HUES48 (cell line): ENCODE data around the gene SMCR8.

ENCODE experiments used
- H3K27ac ChIP-seq: one replicate; pipeline ENCODE4 v1.7.0; 2013; ENCODE audit warnings: low read depth, low read length, inconsistent platforms
- H3K27me3 ChIP-seq: 2 replicates; pipeline ENCODE4 v1.6.1; 2013; ENCODE audit warnings: mild to moderate bottlenecking, low read length; ENCODE audit not compliant: control insufficient read depth, insufficient read depth
- H3K36me3 ChIP-seq: 2 replicates; pipeline ENCODE4 v1.6.1; 2013; ENCODE audit warnings: low read length; ENCODE audit not compliant: control insufficient read depth, insufficient read depth
- H3K4me1 ChIP-seq: 2 replicates; pipeline ENCODE4 v1.6.1; 2013; ENCODE audit warnings: mild to moderate bottlenecking, low read length; ENCODE audit not compliant: control insufficient read depth, insufficient read depth
- H3K4me3 ChIP-seq: 2 replicates; pipeline ENCODE4 v1.5.1; 2013; ENCODE audit warnings: mild to moderate bottlenecking, low read depth, low read length
- H3K9ac ChIP-seq: 2 replicates; pipeline ENCODE4 v1.6.1; 2013; ENCODE audit warnings: mild to moderate bottlenecking, low read depth, low read length, moderate library complexity
- H3K9me3 ChIP-seq: 2 replicates; pipeline ENCODE4 v1.6.1; 2013; ENCODE audit warnings: low read length; ENCODE audit not compliant: control insufficient read depth, insufficient read depth

SMCR8 gene

GRCh38 chr17:18319604-18320256, 4.6 kb downstream of the SMCR8 start:
- H3K4me3 ChIP-seq, result no peak overlapping the region
- H3K36me3 ChIP-seq, result peaks cover 45% of the 10 kb centered on the region
- no peaks in the 10 kb centered on the region for H3K9me3 ChIP-seq
- H3K27me3 ChIP-seq, result no peaks in the 10 kb centered on the region
- peaks cover 7% of the 10 kb centered on the region for H3K4me1 ChIP-seq
- no peak overlapping the region for H3K27ac ChIP-seq
- H3K9ac ChIP-seq, result no peak overlapping the region

GRCh38 chr17:18320301-18320700, 5.2 kb downstream of the SMCR8 start:
- Histone ChIP-seq H3K4me1 (peaks cover 7% of the 10 kb centered on the region), H3K27me3 (no peaks in the 10 kb centered on the region), H3K4me3 (no peak overlapping the region), H3K9me3 (no peaks in the 10 kb centered on the region), H3K27ac (no peak overlapping the region), H3K9ac (no peak overlapping the region), H3K36me3 (peaks cover 50% of the 10 kb centered on the region)

GRCh38 chr17:18321309-18321708, 6.2 kb downstream of the SMCR8 start:
- Histone ChIP-seq H3K4me1 (peaks cover 7% of the 10 kb centered on the region), H3K27ac (no peak overlapping the region), H3K4me3 (no peak overlapping the region), H3K36me3 (peaks cover 51% of the 10 kb centered on the region), H3K27me3 (no peaks in the 10 kb centered on the region), H3K9ac (no peak overlapping the region), H3K9me3 (no peaks in the 10 kb centered on the region)

- H3K27me3 ChIP-seq, result no peaks in the 10 kb centered on the region
- H3K27ac ChIP-seq, result no peak overlapping the region
- peaks cover 44% of the 10 kb centered on the region for H3K36me3 ChIP-seq
- no peak overlapping the region for H3K4me3 ChIP-seq
- peaks cover 7% of the 10 kb centered on the region for H3K4me1 ChIP-seq
- no peaks in the 10 kb centered on the region for H3K9me3 ChIP-seq
- H3K9ac ChIP-seq, result no peak overlapping the region
These were observed 7.4 kb downstream of the SMCR8 start for GRCh38 chr17:18322522-18322921.

GRCh38 chr17:18323007-18323406, 7.9 kb downstream of the SMCR8 start:
- Histone ChIP-seq H3K9me3 (no peaks in the 10 kb centered on the region), H3K4me1 (peaks cover 2% of the 10 kb centered on the region), H3K4me3 (no peak overlapping the region), H3K27ac (no peak overlapping the region), H3K36me3 (peaks cover 44% of the 10 kb centered on the region), H3K27me3 (no peaks in the 10 kb centered on the region), H3K9ac (no peak overlapping the region)

GRCh38 chr17:18323507-18324139, 8.5 kb downstream of the SMCR8 start:
- H3K36me3 ChIP-seq, result peaks cover 45% of the 10 kb centered on the region
- H3K4me3 ChIP-seq, result no peak overlapping the region
- H3K9ac ChIP-seq, result no peak overlapping the region

GRCh38 chr17:18324140-18325050, 9.3 kb downstream of the SMCR8 start:
- Histone ChIP-seq H3K4me1 (no peaks in the 10 kb centered on the region), H3K27me3 (no peaks in the 10 kb centered on the region), H3K36me3 (peaks cover 52% of the 10 kb centered on the region), H3K27ac (no peak overlapping the region), H3K4me3 (no peak overlapping the region), H3K9me3 (no peaks in the 10 kb centered on the region), H3K9ac (no peak overlapping the region)

More at GRCh38 chr17:18323507-18324139, 8.5 kb downstream of the SMCR8 start:
- no peaks in the 10 kb centered on the region for H3K9me3 ChIP-seq
- no peaks in the 10 kb centered on the region for H3K27me3 ChIP-seq
- no peaks in the 10 kb centered on the region for H3K4me1 ChIP-seq
- H3K27ac ChIP-seq, result no peak overlapping the region

- no peaks in the 10 kb centered on the region for H3K4me1 ChIP-seq
- no peak overlapping the region for H3K4me3 ChIP-seq
- H3K9me3 ChIP-seq, result no peaks in the 10 kb centered on the region
- H3K27me3 ChIP-seq, result no peaks in the 10 kb centered on the region
- H3K27ac ChIP-seq, result no peak overlapping the region
- H3K36me3 ChIP-seq, result peaks cover 59% of the 10 kb centered on the region
- no peak overlapping the region for H3K9ac ChIP-seq
These were observed 10.9 kb downstream of the SMCR8 start for GRCh38 chr17:18326039-18326438.

- H3K36me3 ChIP-seq, result peaks cover 59% of the 10 kb centered on the region
These were observed 11.5 kb downstream of the SMCR8 start for GRCh38 chr17:18326572-18326971.

GRCh38 chr17:18327093-18327492, 12.0 kb downstream of the SMCR8 start:
- Histone ChIP-seq H3K4me3 (no peak overlapping the region), H3K4me1 (no peaks in the 10 kb centered on the region), H3K9me3 (no peaks in the 10 kb centered on the region), H3K27ac (no peak overlapping the region), H3K9ac (no peak overlapping the region), H3K27me3 (no peaks in the 10 kb centered on the region), H3K36me3 (peaks cover 63% of the 10 kb centered on the region)

More at GRCh38 chr17:18326572-18326971, 11.5 kb downstream of the SMCR8 start:
- Histone ChIP-seq H3K9ac (no peak overlapping the region), H3K4me1 (no peaks in the 10 kb centered on the region), H3K27me3 (no peaks in the 10 kb centered on the region), H3K27ac (no peak overlapping the region), H3K9me3 (no peaks in the 10 kb centered on the region), H3K4me3 (no peak overlapping the region)

GRCh38 chr17:18327556-18327955, 12.5 kb downstream of the SMCR8 start:
- no peak overlapping the region for H3K27ac ChIP-seq

More at GRCh38 chr17:18327556-18327955, 12.5 kb downstream of the SMCR8 start:
- Histone ChIP-seq H3K27me3 (no peaks in the 10 kb centered on the region), H3K4me1 (no peaks in the 10 kb centered on the region), H3K36me3 (peaks cover 64% of the 10 kb centered on the region), H3K9me3 (no peaks in the 10 kb centered on the region), H3K4me3 (no peak overlapping the region), H3K9ac (no peak overlapping the region)
